Measurements from ENCODE around the gene PPDPF.

PPDPF gene

DNA sequence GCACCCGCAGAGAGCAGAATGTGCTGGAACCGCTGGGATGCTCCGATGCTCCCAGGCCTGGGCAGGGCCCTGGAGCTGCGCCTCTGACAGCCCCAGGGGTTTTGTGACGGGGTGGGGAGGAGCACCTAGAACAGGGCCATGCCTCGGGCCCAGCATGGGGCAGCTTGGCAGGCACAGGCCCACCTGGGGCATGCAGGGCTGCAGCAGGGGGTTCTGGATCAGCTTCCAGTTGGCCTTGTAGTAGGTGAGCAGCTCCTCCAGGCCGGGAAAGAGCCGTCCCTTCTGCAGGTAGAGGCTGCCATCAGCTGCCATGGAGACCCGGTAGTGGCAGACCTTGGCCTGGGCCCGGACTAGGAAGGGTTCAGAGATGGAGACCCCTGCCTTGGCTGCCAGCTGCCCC is 22.6 kb downstream of the PPDPF start:
- Histone ChIP-seq H3K27me3 (replicated peaks) (peaks cover 10% of the 10 kb centered on the region), H3K4me3 (ENCODE audit: low read depth, low read length) (no peak overlapping the region), H3K27ac (no peak overlapping the region), H3K36me3 (replicated peaks) (no peaks in the 10 kb centered on the region)
- TF ChIP-seq CTCF (IDR thresholded peaks at IDR 0.05; ENCODE audit: low read depth, low read length, missing control alignments) = no peak
- no peak for DNase-seq
- in situ Hi-C loops (cut with HindIII; ENCODE audit: low pct_ligation_motif_present, low sequenced_read_pairs) = no loop called here

DNA sequence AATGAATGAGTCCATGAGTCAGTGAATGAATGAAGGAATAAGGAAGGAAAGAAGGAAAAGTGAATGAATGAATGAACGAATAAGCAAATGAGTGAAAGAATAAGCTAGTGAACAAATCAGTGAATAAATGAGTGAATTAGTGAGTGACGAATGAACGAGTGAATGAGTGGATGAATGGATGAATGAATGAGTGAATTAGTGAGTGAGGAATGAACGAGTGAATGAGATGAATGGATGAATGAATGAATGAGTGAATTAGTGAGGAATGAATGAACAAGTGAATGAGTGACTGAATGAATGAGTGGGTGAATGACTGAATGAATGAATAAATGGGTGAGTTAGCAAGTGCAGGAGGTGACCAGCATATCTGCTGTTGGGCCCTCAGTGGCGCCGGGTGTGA is 23.2 kb downstream of the PPDPF start:
- no peak for TF ChIP-seq CTCF (IDR thresholded peaks at IDR 0.05; ENCODE audit: low read depth, low read length, missing control alignments)
- Histone ChIP-seq H3K27ac (no peak overlapping the region), H3K27me3 (replicated peaks) (peaks cover 14% of the 10 kb centered on the region), H3K36me3 (replicated peaks) (no peaks in the 10 kb centered on the region), H3K4me3 (ENCODE audit: low read depth, low read length) (no peak overlapping the region)
- DNase-seq = no peak
- in situ Hi-C loops (cut with HindIII; ENCODE audit: low pct_ligation_motif_present, low sequenced_read_pairs) = no loop called here

- no peak for TF ChIP-seq CTCF (IDR thresholded peaks at IDR 0.05; ENCODE audit: low read depth, low read length, missing control alignments)
- H3K36me3 ChIP-seq (replicated peaks) = no peaks in the 10 kb centered on the region
- in situ Hi-C loops (cut with HindIII; ENCODE audit: low pct_ligation_motif_present, low sequenced_read_pairs) = no loop called here
- peaks cover 16% of the 10 kb centered on the region for H3K27me3 ChIP-seq (replicated peaks)
- no peak overlapping the region for H3K4me3 ChIP-seq (ENCODE audit: low read depth, low read length)
- DNase-seq = no peak
- no peak overlapping the region for H3K27ac ChIP-seq
Measured at GRCh38 chr20:63544241-63544957, 23.8 kb downstream of the PPDPF start.

DNA sequence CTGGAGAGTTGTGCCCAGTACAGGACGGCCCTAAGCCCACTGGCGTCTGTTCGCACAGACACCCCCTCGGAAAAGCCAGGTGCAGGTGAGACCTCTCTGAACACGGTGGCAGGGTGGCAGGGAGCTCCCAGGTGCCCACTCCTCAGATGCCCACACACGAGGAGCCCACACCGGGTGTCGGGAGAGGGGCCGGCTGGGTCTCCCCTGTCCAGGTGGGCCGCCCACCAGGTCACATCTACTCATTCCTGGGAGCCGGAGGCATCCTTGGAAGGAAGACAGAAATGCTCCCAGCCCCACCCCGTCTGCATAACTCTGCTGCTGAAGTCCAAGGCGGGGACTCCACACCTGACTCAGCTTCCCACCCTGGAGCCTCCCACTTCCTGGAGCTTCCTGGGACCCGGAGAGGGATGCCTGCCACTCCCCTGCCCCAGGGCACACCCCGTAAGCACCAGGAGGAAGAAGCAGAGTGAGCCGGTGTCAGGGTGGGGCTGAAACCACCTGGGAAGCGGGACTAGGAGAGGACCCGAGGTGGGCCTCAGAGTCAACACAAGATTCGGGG is 24.5 kb downstream of the PPDPF start:
- in situ Hi-C loops (cut with HindIII; ENCODE audit: low pct_ligation_motif_present, low sequenced_read_pairs) = no loop called here

GRCh38 chr20:63545814-63546213 is 25.2 kb downstream of the PPDPF start:
- Histone ChIP-seq H3K27ac (no peak overlapping the region), H3K27me3 (replicated peaks) (peaks cover 18% of the 10 kb centered on the region), H3K36me3 (replicated peaks) (no peaks in the 10 kb centered on the region), H3K4me3 (ENCODE audit: low read depth, low read length) (no peak overlapping the region)
- DNase-seq = no peak
- in situ Hi-C loops (cut with HindIII; ENCODE audit: low pct_ligation_motif_present, low sequenced_read_pairs) = no loop called here
- TF ChIP-seq CTCF (IDR thresholded peaks at IDR 0.05; ENCODE audit: low read depth, low read length, missing control alignments) = no peak

More for the DNA sequence above, 24.5 kb downstream of the PPDPF start:
- H3K27ac ChIP-seq = no peak overlapping the region
- H3K36me3 ChIP-seq (replicated peaks) = no peaks in the 10 kb centered on the region
- H3K4me3 ChIP-seq (ENCODE audit: low read depth, low read length) = no peak overlapping the region
- no peak for TF ChIP-seq CTCF (IDR thresholded peaks at IDR 0.05; ENCODE audit: low read depth, low read length, missing control alignments)
- no peak for DNase-seq
- peaks cover 18% of the 10 kb centered on the region for H3K27me3 ChIP-seq (replicated peaks)

All from brain microvascular endothelial cell (primary cell).